ENCODE results near the gene CBFA2T2.
A peak's percentile ranks its signal among the peaks of the same experiment; 100 is the strongest.
"Not testable (repeated sequence)": the region's sequence is repeated elsewhere in the genome, so short reads cannot be mapped to it uniquely, and the experiment has no call there.

CBFA2T2 gene

DNA sequence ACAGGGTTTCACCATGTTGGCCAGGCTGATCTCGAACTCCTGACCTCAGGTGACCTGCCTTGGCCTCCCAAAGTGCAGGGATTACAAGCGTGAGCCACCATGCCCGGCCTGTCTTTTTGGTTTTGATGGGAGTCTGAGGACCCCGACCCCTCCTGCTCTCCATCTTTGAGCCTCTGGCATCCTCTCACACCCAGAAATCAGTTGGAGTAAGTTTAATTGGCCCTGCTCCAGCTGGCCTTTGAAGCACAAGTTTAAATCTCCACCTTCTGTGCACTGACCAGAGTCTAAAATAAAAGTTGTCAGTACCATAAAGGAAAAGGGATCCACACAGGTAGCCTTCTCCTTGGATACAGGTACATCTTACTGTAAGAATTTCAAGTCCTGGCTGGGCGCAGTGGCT is 156.3 kb downstream of the CBFA2T2 start:
- TF ChIP-seq, protein P1, sequence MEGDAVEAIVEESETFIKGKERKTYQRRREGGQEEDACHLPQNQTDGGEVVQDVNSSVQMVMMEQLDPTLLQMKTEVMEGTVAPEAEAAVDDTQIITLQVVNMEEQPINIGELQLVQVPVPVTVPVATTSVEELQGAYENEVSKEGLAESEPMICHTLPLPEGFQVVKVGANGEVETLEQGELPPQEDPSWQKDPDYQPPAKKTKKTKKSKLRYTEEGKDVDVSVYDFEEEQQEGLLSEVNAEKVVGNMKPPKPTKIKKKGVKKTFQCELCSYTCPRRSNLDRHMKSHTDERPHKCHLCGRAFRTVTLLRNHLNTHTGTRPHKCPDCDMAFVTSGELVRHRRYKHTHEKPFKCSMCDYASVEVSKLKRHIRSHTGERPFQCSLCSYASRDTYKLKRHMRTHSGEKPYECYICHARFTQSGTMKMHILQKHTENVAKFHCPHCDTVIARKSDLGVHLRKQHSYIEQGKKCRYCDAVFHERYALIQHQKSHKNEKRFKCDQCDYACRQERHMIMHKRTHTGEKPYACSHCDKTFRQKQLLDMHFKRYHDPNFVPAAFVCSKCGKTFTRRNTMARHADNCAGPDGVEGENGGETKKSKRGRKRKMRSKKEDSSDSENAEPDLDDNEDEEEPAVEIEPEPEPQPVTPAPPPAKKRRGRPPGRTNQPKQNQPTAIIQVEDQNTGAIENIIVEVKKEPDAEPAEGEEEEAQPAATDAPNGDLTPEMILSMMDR (IDR thresholded peaks at IDR 0.05; ENCODE audit: low read depth, low read length, missing control alignments), result no peak
- no peak overlapping the region for H3K4me3 ChIP-seq (ENCODE audit: low read depth, low read length)
- H3K36me3 ChIP-seq (replicated peaks), result peaks cover 9% of the 10 kb centered on the region
- no peaks in the 10 kb centered on the region for H3K27me3 ChIP-seq (replicated peaks)
- no peak overlapping the region for H3K27ac ChIP-seq
- DNase-seq, result no peak
- in situ Hi-C loops (cut with HindIII; ENCODE audit: low pct_ligation_motif_present, low sequenced_read_pairs), result no loop called here

GRCh38 chr20:33646959-33647602 is 157.2 kb downstream of the CBFA2T2 start:
- H3K4me3 ChIP-seq (ENCODE audit: low read depth, low read length); H3K27me3 ChIP-seq (replicated peaks); DNase-seq; H3K27ac ChIP-seq; H3K36me3 ChIP-seq (replicated peaks); in situ Hi-C loops (cut with HindIII; ENCODE audit: low pct_ligation_motif_present, low sequenced_read_pairs): not testable (repeated sequence)

DNA sequence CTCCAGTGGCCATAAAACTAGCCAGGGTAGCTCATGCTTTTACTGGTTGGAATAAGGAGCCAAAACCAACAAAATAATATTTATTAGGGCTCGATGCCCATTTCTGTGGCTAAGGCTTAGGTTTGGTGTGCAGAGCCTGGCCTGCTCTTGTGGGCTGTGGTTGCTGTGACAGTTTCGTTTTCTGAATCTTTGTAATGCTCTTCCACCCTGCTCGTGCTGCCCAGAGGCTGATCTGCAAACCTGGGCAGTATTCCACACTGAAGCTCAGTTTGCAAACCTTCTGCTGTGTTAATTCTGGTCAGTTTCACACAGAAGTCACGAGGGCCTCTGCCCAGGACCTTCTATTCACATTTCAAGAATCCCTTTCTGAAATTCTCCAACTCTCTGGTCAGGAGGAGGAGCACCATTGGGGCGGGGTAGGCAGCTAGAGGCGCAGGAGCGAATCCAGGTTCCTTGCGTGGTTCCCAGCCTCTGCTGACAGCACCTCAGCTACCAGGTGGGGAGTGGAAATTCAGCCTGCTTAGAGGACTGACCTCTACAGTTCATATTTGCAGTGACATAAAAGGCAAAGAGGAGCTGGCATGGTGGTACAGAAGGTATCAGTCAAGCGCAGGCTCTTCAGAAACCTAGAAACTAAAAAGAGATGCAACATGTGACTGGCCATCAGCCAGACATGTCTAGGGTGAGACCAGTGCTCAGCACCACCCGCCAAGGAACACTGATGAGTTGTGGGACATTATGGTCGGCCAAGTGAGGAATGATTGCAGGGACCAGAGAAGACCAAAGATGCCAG is 157.9 kb downstream of the CBFA2T2 start:
- peak; percentile 74 for DNase-seq
- Histone ChIP-seq H3K27me3 (replicated peaks) (no peaks in the 10 kb centered on the region), H3K4me3 (ENCODE audit: low read depth, low read length) (no peak overlapping the region), H3K27ac (no peak overlapping the region), H3K36me3 (replicated peaks) (peaks cover 9% of the 10 kb centered on the region)
- TF ChIP-seq, protein P1 (IDR thresholded peaks at IDR 0.05; ENCODE audit: low read depth, low read length, missing control alignments), result no peak
- in situ Hi-C loops (cut with HindIII; ENCODE audit: low pct_ligation_motif_present, low sequenced_read_pairs), result no loop called here

DNA sequence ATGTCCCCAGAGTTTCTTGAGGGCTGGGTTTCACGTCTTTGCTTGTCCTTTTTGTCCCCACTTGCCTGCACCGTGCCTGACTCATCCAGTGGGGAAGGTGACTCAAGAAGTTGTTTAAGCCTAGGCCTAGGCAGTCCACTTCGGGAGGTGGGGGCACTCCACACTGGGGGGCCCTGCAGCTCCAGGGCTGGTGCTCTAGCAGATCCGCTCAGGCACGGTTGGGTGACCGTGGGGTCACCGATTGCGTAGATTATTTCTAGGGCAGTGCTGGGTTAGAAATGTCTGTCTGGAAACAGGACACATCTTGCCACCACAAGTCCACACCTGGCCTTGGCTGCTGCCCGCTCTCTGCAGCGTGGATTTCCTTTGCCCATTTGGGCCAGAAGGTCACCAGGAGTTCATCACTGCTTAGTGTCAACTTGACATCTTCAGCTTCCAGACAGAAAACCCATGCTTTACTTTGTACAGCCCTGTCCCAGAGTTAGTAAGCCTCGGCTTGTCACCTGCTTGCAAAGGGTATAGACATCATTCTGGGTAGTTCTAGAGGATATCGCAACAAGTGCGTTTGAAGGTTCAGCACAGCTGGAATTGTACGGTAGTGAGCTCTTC is 158.6 kb downstream of the CBFA2T2 start:
- H3K27ac ChIP-seq, result no peak overlapping the region

GRCh38 chr20:33649201-33649681 is 159.3 kb downstream of the CBFA2T2 start:
- in situ Hi-C loops (cut with HindIII; ENCODE audit: low pct_ligation_motif_present, low sequenced_read_pairs), result no loop called here
- Histone ChIP-seq H3K36me3 (replicated peaks) (peaks cover 9% of the 10 kb centered on the region), H3K27ac (no peak overlapping the region), H3K27me3 (replicated peaks) (no peaks in the 10 kb centered on the region), H3K4me3 (ENCODE audit: low read depth, low read length) (no peak overlapping the region)
- no peak for DNase-seq
- TF ChIP-seq, protein P1 (IDR thresholded peaks at IDR 0.05; ENCODE audit: low read depth, low read length, missing control alignments), result no peak

More for the DNA sequence above, 158.6 kb downstream of the CBFA2T2 start:
- Histone ChIP-seq H3K27me3 (replicated peaks) (no peaks in the 10 kb centered on the region), H3K36me3 (replicated peaks) (peaks cover 9% of the 10 kb centered on the region), H3K4me3 (ENCODE audit: low read depth, low read length) (no peak overlapping the region)
- in situ Hi-C loops (cut with HindIII; ENCODE audit: low pct_ligation_motif_present, low sequenced_read_pairs), result no loop called here
- DNase-seq, result no peak
- TF ChIP-seq, protein P1 (IDR thresholded peaks at IDR 0.05; ENCODE audit: low read depth, low read length, missing control alignments), result no peak

DNA sequence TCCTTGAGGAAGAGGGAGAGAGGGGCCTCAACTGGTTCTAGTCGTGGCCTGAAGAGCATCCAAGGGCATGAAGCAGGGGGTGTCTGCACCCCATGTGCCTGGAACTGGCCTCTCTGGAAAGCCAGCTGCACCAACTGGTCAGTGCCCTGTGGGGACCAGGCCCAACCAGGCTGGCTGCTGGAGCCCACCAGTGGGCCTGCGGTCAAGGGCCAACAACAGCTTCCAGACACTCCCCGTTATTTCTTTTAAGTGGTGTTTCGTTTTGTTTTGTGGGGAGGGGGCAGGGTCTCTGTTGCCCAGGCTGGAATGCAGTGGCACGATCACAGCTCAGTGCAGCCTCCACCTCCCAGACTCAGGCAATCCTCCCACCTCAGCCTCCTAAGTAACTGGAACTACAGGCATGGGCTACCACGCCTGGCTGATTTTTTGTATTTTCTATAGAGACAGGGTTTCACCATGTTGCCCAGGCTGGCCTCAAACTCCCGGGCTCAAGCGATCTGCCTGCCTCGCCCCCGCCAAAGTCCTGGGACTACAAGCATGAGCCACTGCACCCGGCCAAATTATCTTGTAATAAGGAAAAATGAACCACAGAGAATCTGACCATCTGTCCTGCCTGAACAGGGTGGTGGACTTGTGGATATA is 160.3 kb downstream of the CBFA2T2 start:
- in situ Hi-C loops (cut with HindIII; ENCODE audit: low pct_ligation_motif_present, low sequenced_read_pairs), result no loop called here
- Histone ChIP-seq H3K27me3 (replicated peaks) (no peaks in the 10 kb centered on the region), H3K36me3 (replicated peaks) (peaks cover 5% of the 10 kb centered on the region), H3K4me3 (ENCODE audit: low read depth, low read length) (no peak overlapping the region), H3K27ac (no peak overlapping the region)
- TF ChIP-seq, protein P1 (IDR thresholded peaks at IDR 0.05; ENCODE audit: low read depth, low read length, missing control alignments), result no peak
- DNase-seq, result no peak
